Immature natural killer cell (primary cell): ENCODE measurements around the gene THSD7B. TPM values are rescaled to one million over a fixed set of nuclear protein-coding genes. Genes with fewer than 3 reads are reported as not detected.
"Not testable (repeated sequence)": the region's sequence is repeated elsewhere in the genome, so short reads cannot be mapped to it uniquely, and the experiment has no call there.

Experiments used
- DNase-seq, 3 donors: peaks; one replicate each; pipeline ENCODE4 v3.0.0; 2022; ENCODE audit warnings: mixed read lengths in 1 of 3
- H3K27ac Mint-ChIP-seq, 6 donors: one replicate each; pipeline ENCODE4 v1.8.0; 2020; ENCODE audit warnings: mixed read lengths in 6 of 6, mild to moderate bottlenecking in 5 of 6, inconsistent platforms in 4 of 6, moderate library complexity in 3 of 6
- H3K27me3 Mint-ChIP-seq, 3 donors: one replicate each; pipeline ENCODE4 v1.8.0; 2020 to 2021; ENCODE audit warnings: low read depth in 3 of 3, mild to moderate bottlenecking in 3 of 3, mixed read lengths in 3 of 3, moderate library complexity in 3 of 3, inconsistent platforms in 1 of 3
- H3K36me3 Mint-ChIP-seq, 3 donors: one replicate each; pipeline ENCODE4 v1.8.0; 2020; ENCODE audit warnings: mixed read lengths in 3 of 3, inconsistent platforms in 2 of 3, mild to moderate bottlenecking in 2 of 3
- H3K4me1 Mint-ChIP-seq, 2 donors: one replicate each; pipeline ENCODE4 v1.8.0; 2020; ENCODE audit warnings: inconsistent platforms in 2 of 2, mild to moderate bottlenecking in 2 of 2, mixed read lengths in 2 of 2, moderate library complexity in 1 of 2
- H3K4me3 Mint-ChIP-seq, 5 donors: one replicate each; pipeline ENCODE4 v1.8.0; 2020; ENCODE audit warnings: mild to moderate bottlenecking in 5 of 5, mixed read lengths in 5 of 5, inconsistent platforms in 3 of 5, moderate library complexity in 3 of 5
- H3K9me3 Mint-ChIP-seq, 6 donors: one replicate each; pipeline ENCODE4 v1.8.0; 2020; ENCODE audit warnings: mild to moderate bottlenecking in 6 of 6, mixed read lengths in 6 of 6, inconsistent platforms in 4 of 6, moderate library complexity in 3 of 6
- polyA plus RNA-seq, 3 donors: library from polyadenylated mRNA; unstranded; fragments of 300-500 nt; fragmentation: Illumina TruSeq; gene quantifications; one replicate each; pipeline ENCODE4 v1.2.3, GENCODE V29; 2021

The THSD7B gene
- polyA plus RNA-seq, 3 donors from 2014 or later: not detected

GRCh38 chr2:136927156-136927555, 161.8 kb downstream of the THSD7B start:
- H3K4me3 Mint-ChIP-seq: no peak overlapping the region
- H3K36me3 Mint-ChIP-seq: no peaks in the 10 kb centered on the region
- no peaks in the 10 kb centered on the region for H3K4me1 Mint-ChIP-seq
- peaks cover 3 to 31% (median 7%) of the 10 kb centered on the region in 6 donors for H3K9me3 Mint-ChIP-seq
- no peak overlapping the region for H3K27ac Mint-ChIP-seq
- no peak for DNase-seq
- peaks cover 1 to 2% (median 2%) of the 10 kb centered on the region in 3 donors for H3K27me3 Mint-ChIP-seq

GRCh38 chr2:136929531-136929930, 164.2 kb downstream of the THSD7B start:
- no peak overlapping the region for H3K4me3 Mint-ChIP-seq
- no peaks in the 10 kb centered on the region for H3K36me3 Mint-ChIP-seq
- peaks cover 1 to 2% (median 2%) of the 10 kb centered on the region in 3 donors for H3K27me3 Mint-ChIP-seq
- no peak overlapping the region for H3K27ac Mint-ChIP-seq
- peaks cover 3 to 30% (median 7%) of the 10 kb centered on the region in 6 donors for H3K9me3 Mint-ChIP-seq
- DNase-seq: no peak
- H3K4me1 Mint-ChIP-seq: no peaks in the 10 kb centered on the region

GRCh38 chr2:136932700-136933099, 167.4 kb downstream of the THSD7B start:
- no peaks in the 10 kb centered on the region for H3K36me3 Mint-ChIP-seq
- H3K27ac Mint-ChIP-seq: no peak overlapping the region
- no peak for DNase-seq
- peaks cover 0 to 6% (median 3%) of the 10 kb centered on the region in 6 donors for H3K9me3 Mint-ChIP-seq
- no peaks in the 10 kb centered on the region for H3K4me1 Mint-ChIP-seq
- H3K27me3 Mint-ChIP-seq: no peaks in the 10 kb centered on the region
- H3K4me3 Mint-ChIP-seq: no peak overlapping the region

GRCh38 chr2:136935119-136935518, 169.8 kb downstream of the THSD7B start:
- H3K27me3 Mint-ChIP-seq: no peaks in the 10 kb centered on the region
- H3K36me3 Mint-ChIP-seq: no peaks in the 10 kb centered on the region
- no peaks in the 10 kb centered on the region for H3K4me1 Mint-ChIP-seq
- H3K9me3 Mint-ChIP-seq: peaks cover 0 to 9% (median 6%) of the 10 kb centered on the region in 6 donors
- H3K27ac Mint-ChIP-seq: no peak overlapping the region
- H3K4me3 Mint-ChIP-seq: no peak overlapping the region
- DNase-seq: no peak

- peaks cover 0 to 2% (median 2%) of the 10 kb centered on the region in 3 donors for H3K27me3 Mint-ChIP-seq
- H3K9me3 Mint-ChIP-seq: peaks cover 0 to 16% (median 3%) of the 10 kb centered on the region in 6 donors
- no peak overlapping the region for H3K27ac Mint-ChIP-seq
- no peak overlapping the region for H3K4me3 Mint-ChIP-seq
- H3K4me1 Mint-ChIP-seq: no peaks in the 10 kb centered on the region
- no peaks in the 10 kb centered on the region for H3K36me3 Mint-ChIP-seq
- no peak for DNase-seq
Measured at GRCh38 chr2:136956050-136956449, 190.7 kb downstream of the THSD7B start.

- Mint-ChIP-seq H3K27me3 (peaks cover 0 to 2% (median 2%) of the 10 kb centered on the region in 3 donors), H3K36me3 (no peaks in the 10 kb centered on the region), H3K4me3 (no peak overlapping the region), H3K4me1 (no peaks in the 10 kb centered on the region), H3K27ac (no peak overlapping the region), H3K9me3 (peaks cover 0 to 16% (median 5%) of the 10 kb centered on the region in 6 donors)
- no peak for DNase-seq
Measured at GRCh38 chr2:136957044-136957443, 191.7 kb downstream of the THSD7B start.

GRCh38 chr2:136962105-136962725, 196.9 kb downstream of the THSD7B start:
- no peaks in the 10 kb centered on the region for H3K4me1 Mint-ChIP-seq
- DNase-seq: no peak
- peaks cover 0 to 2% (median 1%) of the 10 kb centered on the region in 3 donors for H3K27me3 Mint-ChIP-seq
- H3K4me3 Mint-ChIP-seq: no peak overlapping the region
- no peak overlapping the region for H3K27ac Mint-ChIP-seq
- peaks cover 5 to 9% (median 6%) of the 10 kb centered on the region in 6 donors for H3K9me3 Mint-ChIP-seq
- no peaks in the 10 kb centered on the region for H3K36me3 Mint-ChIP-seq

- H3K27ac Mint-ChIP-seq: no peak overlapping the region
- H3K9me3 Mint-ChIP-seq: peaks cover 0 to 10% (median 5%) of the 10 kb centered on the region in 6 donors
- H3K36me3 Mint-ChIP-seq: no peaks in the 10 kb centered on the region
- H3K4me1 Mint-ChIP-seq: no peaks in the 10 kb centered on the region
- H3K4me3 Mint-ChIP-seq: no peak overlapping the region
- peaks cover 0 to 3% (median 0%) of the 10 kb centered on the region in 3 donors for H3K27me3 Mint-ChIP-seq
- DNase-seq: no peak
Measured at GRCh38 chr2:136966485-136966884, 201.1 kb downstream of the THSD7B start.

GRCh38 chr2:136980303-136980702, 215.0 kb downstream of the THSD7B start:
- H3K4me1 Mint-ChIP-seq: no peaks in the 10 kb centered on the region
- no peak overlapping the region for H3K4me3 Mint-ChIP-seq
- no peaks in the 10 kb centered on the region for H3K36me3 Mint-ChIP-seq
- H3K9me3 Mint-ChIP-seq: peaks cover 6 to 21% (median 14%) of the 10 kb centered on the region in 6 donors
- no peak overlapping the region for H3K27ac Mint-ChIP-seq
- peaks cover 0 to 6% (median 2%) of the 10 kb centered on the region in 3 donors for H3K27me3 Mint-ChIP-seq
- no peak for DNase-seq

- H3K4me3 Mint-ChIP-seq, H3K36me3 Mint-ChIP-seq, H3K27ac Mint-ChIP-seq, H3K4me1 Mint-ChIP-seq, DNase-seq, H3K27me3 Mint-ChIP-seq: not testable (repeated sequence)
- H3K9me3 Mint-ChIP-seq: peaks cover 6 to 21% (median 14%) of the 10 kb centered on the region in 6 donors
Measured at GRCh38 chr2:136981689-136982088, 216.3 kb downstream of the THSD7B start.

GRCh38 chr2:136985044-136985443, 219.7 kb downstream of the THSD7B start:
- Mint-ChIP-seq H3K4me1 (no peaks in the 10 kb centered on the region), H3K4me3 (no peak overlapping the region), H3K9me3 (peaks cover 3 to 31% (median 7%) of the 10 kb centered on the region in 6 donors), H3K36me3 (no peaks in the 10 kb centered on the region), H3K27ac (no peak overlapping the region), H3K27me3 (peaks cover 0 to 2% (median 0%) of the 10 kb centered on the region in 3 donors)
- DNase-seq: no peak

- DNase-seq: no peak
- H3K27me3 Mint-ChIP-seq: peaks cover 0 to 1% (median 0%) of the 10 kb centered on the region in 3 donors
- H3K9me3 Mint-ChIP-seq: peaks cover 5 to 31% (median 7%) of the 10 kb centered on the region in 6 donors
- H3K27ac Mint-ChIP-seq: no peak overlapping the region
- H3K4me1 Mint-ChIP-seq: no peaks in the 10 kb centered on the region
- no peak overlapping the region for H3K4me3 Mint-ChIP-seq
- no peaks in the 10 kb centered on the region for H3K36me3 Mint-ChIP-seq
Measured at GRCh38 chr2:136986605-136987221, 221.4 kb downstream of the THSD7B start.

GRCh38 chr2:136990316-136990715, 225.0 kb downstream of the THSD7B start:
- no peak overlapping the region for H3K4me3 Mint-ChIP-seq
- peaks cover 0 to 25% (median 5%) of the 10 kb centered on the region in 6 donors for H3K9me3 Mint-ChIP-seq
- H3K27me3 Mint-ChIP-seq: peaks cover 0 to 1% (median 0%) of the 10 kb centered on the region in 3 donors
- no peak overlapping the region for H3K27ac Mint-ChIP-seq
- H3K36me3 Mint-ChIP-seq: no peaks in the 10 kb centered on the region
- no peaks in the 10 kb centered on the region for H3K4me1 Mint-ChIP-seq
- DNase-seq: no peak

GRCh38 chr2:136994793-136995192, 229.4 kb downstream of the THSD7B start:
- no peaks in the 10 kb centered on the region for H3K4me1 Mint-ChIP-seq
- no peak overlapping the region for H3K27ac Mint-ChIP-seq
- peaks cover 0 to 1% (median 0%) of the 10 kb centered on the region in 3 donors for H3K27me3 Mint-ChIP-seq
- no peak overlapping the region for H3K4me3 Mint-ChIP-seq
- no peak for DNase-seq
- H3K36me3 Mint-ChIP-seq: no peaks in the 10 kb centered on the region
- H3K9me3 Mint-ChIP-seq: peaks cover 0 to 10% (median 2%) of the 10 kb centered on the region in 6 donors
